Measurements from ENCODE around the gene PARVA. TPM values are rescaled to one million over a fixed set of nuclear protein-coding genes. Genes with fewer than 3 reads are reported as not detected.

PARVA gene
- total and polyA plus RNA-seq, 8 donors, result 70.2 to 108 (median 94.2) TPM

GRCh38 chr11:12573707-12574485 is 196.5 kb downstream of the PARVA start:
- DNase-seq (no peak), ATAC-seq (no peak)
- H3K4me3 ChIP-seq, result no peak overlapping the region
- H3K36me3 ChIP-seq, result no peaks in the 10 kb centered on the region
- no peaks in the 10 kb centered on the region for H3K9me3 ChIP-seq
- H3K27me3 ChIP-seq, result no peaks in the 10 kb centered on the region
- intact Hi-C loops (cut with DNase I), result no loop called here
- H3K4me1 ChIP-seq, result no peaks in the 10 kb centered on the region
- TF ChIP-seq CTCF (IDR thresholded peaks at IDR 0.05), result no peak
- H3K27ac ChIP-seq, result no peak overlapping the region

- Histone ChIP-seq H3K36me3 (no peaks in the 10 kb centered on the region), H3K9me3 (no peaks in the 10 kb centered on the region), H3K27ac (no peak overlapping the region), H3K4me3 (no peak overlapping the region), H3K4me1 (peaks cover 0 to 3% of the 10 kb centered on the region in 2 donors), H3K27me3 (no peaks in the 10 kb centered on the region)
- intact Hi-C loops (cut with DNase I), result no loop called here
- no peak for TF ChIP-seq CTCF (IDR thresholded peaks at IDR 0.05)
- ATAC-seq (no peak), DNase-seq (no peak)
Observed at GRCh38 chr11:12577725-12578644, 200.6 kb downstream of the PARVA start.

GRCh38 chr11:12581416-12581815 is 204.0 kb downstream of the PARVA start:
- no peak overlapping the region for H3K4me3 ChIP-seq
- H3K36me3 ChIP-seq, result no peaks in the 10 kb centered on the region
- no peak overlapping the region for H3K27ac ChIP-seq
- H3K27me3 ChIP-seq, result no peaks in the 10 kb centered on the region
- DNase-seq (no peak), ATAC-seq (no peak)
- H3K9me3 ChIP-seq, result no peaks in the 10 kb centered on the region
- no peak for TF ChIP-seq CTCF (IDR thresholded peaks at IDR 0.05)
- intact Hi-C loops (cut with DNase I), result no loop called here
- H3K4me1 ChIP-seq, result peaks cover 0 to 6% of the 10 kb centered on the region in 2 donors

- H3K4me3 ChIP-seq, result no peak overlapping the region
- ATAC-seq (peak; percentile 98), DNase-seq (peak in 3 of 4 donors; percentile 32 to 71 (median 66))
- intact Hi-C loops (cut with DNase I), result no loop called here
- H3K4me1 ChIP-seq, result peaks cover 0 to 6% of the 10 kb centered on the region in 2 donors
- peak overlapping the region in 1 of 2 donors; percentile 2 for H3K27ac ChIP-seq
- TF ChIP-seq CTCF (IDR thresholded peaks at IDR 0.05), result no peak
- no peaks in the 10 kb centered on the region for H3K36me3 ChIP-seq
- H3K9me3 ChIP-seq, result no peaks in the 10 kb centered on the region
- no peaks in the 10 kb centered on the region for H3K27me3 ChIP-seq
Observed at GRCh38 chr11:12581923-12582322, 204.6 kb downstream of the PARVA start.
